Measurements from ENCODE around the gene MGST2. TPM values are rescaled to one million over a fixed set of nuclear protein-coding genes. Genes with fewer than 3 reads are reported as not detected.
"Not testable (repeated sequence)": the region's sequence is repeated elsewhere in the genome, so short reads cannot be mapped to it uniquely, and the experiment has no call there.

Gene MGST2
- polyA plus RNA-seq, 1 donor (not counting 4 experiments of a cell fraction or from before 2014, with no cell fraction given): 57.6 TPM

DNA sequence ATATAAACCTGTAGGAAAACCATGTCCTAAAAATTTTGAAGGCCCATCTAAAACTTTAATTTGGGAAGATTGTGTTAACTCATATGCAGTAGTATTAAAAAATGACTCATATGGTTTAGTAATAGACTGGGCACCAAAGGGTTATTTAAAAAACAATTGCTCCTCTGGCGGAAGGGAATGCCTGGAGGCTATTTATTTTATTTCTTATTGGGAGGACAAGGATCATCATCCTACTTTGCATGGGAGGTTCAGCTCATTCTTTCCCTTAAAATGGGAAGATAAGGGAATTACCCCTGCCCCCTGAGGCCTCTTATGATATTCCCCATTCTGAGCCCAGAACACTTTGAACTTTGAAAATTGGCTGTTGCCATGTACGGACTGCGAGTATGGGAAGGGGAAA lies 29.7 kb upstream of the MGST2 start:
- Histone ChIP-seq H3K4me1 (ENCODE audit: control insufficient read depth, extremely low read depth, insufficient read depth, low read length) (no peaks in the 10 kb centered on the region), H4K20me1 (ENCODE audit: control insufficient read depth, extremely low read depth, insufficient read depth, low read length) (no peaks in the 10 kb centered on the region), H3K27ac (ENCODE audit: control insufficient read depth, insufficient read depth, low read length) (no peak overlapping the region), H2AFZ (ENCODE audit: control insufficient read depth, low read length) (no peak overlapping the region), H3K79me2 (ENCODE audit: control insufficient read depth, insufficient read depth, low read length) (no peaks in the 10 kb centered on the region), H3K27me3 (ENCODE audit: control insufficient read depth, extremely low read depth, insufficient read depth, low read length) (peaks cover 3% of the 10 kb centered on the region), H3K4me3 (ENCODE audit: control insufficient read depth in 2 of 3, extremely low read depth in 1 of 3, insufficient read depth in 2 of 3, low read depth in 1 of 3, low read length in 3 of 3) (no peak overlapping the region), H3K9me3 (ENCODE audit: control insufficient read depth, low read depth, low read length) (no peaks in the 10 kb centered on the region), H3K4me2 (ENCODE audit: control insufficient read depth, extremely low read depth, insufficient read depth, low read depth, low read length) (no peak overlapping the region), H3K9ac (ENCODE audit: control insufficient read depth, extremely low read depth, insufficient read depth, low read length) (no peak overlapping the region), H3K36me3 (ENCODE audit: control insufficient read depth in 2 of 2, extremely low read depth in 1 of 2, insufficient read depth in 2 of 2, low read length in 2 of 2) (no peaks in the 10 kb centered on the region), H3K9me1 (ENCODE audit: control insufficient read depth, extremely low read depth, insufficient read depth, low read length) (no peaks in the 10 kb centered on the region)
- no peak for DNase-seq (ENCODE audit: low read depth, low spot score)
- FAIRE-seq: no peak
- dilution Hi-C loops (cut with MboI; ENCODE audit: extremely low pct_ligation_motif_present, low sequenced_read_pairs): no loop called here
- TF ChIP-seq EZH2 (IDR thresholded peaks at IDR 0.05; ENCODE audit: low read length): no peak
- TF ChIP-seq, protein P1, sequence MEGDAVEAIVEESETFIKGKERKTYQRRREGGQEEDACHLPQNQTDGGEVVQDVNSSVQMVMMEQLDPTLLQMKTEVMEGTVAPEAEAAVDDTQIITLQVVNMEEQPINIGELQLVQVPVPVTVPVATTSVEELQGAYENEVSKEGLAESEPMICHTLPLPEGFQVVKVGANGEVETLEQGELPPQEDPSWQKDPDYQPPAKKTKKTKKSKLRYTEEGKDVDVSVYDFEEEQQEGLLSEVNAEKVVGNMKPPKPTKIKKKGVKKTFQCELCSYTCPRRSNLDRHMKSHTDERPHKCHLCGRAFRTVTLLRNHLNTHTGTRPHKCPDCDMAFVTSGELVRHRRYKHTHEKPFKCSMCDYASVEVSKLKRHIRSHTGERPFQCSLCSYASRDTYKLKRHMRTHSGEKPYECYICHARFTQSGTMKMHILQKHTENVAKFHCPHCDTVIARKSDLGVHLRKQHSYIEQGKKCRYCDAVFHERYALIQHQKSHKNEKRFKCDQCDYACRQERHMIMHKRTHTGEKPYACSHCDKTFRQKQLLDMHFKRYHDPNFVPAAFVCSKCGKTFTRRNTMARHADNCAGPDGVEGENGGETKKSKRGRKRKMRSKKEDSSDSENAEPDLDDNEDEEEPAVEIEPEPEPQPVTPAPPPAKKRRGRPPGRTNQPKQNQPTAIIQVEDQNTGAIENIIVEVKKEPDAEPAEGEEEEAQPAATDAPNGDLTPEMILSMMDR (optimal IDR thresholded peaks at IDR 0.05 in 1 of 3, IDR thresholded peaks at IDR 0.05 in 1 of 3, conservative IDR thresholded peaks at IDR 0.05 in 1 of 3; ENCODE audit: extremely low read depth in 1 of 3, insufficient read depth in 2 of 3, low read length in 3 of 3): no peak

GRCh38 chr4:139638306-139638705 lies 27.3 kb upstream of the MGST2 start:
- H3K27me3 ChIP-seq (ENCODE audit: control insufficient read depth, extremely low read depth, insufficient read depth, low read length); H3K27ac ChIP-seq (ENCODE audit: control insufficient read depth, insufficient read depth, low read length); H3K36me3 ChIP-seq (ENCODE audit: control insufficient read depth in 2 of 2, extremely low read depth in 1 of 2, insufficient read depth in 2 of 2, low read length in 2 of 2); H3K9me3 ChIP-seq (ENCODE audit: control insufficient read depth, low read depth, low read length); DNase-seq (ENCODE audit: low read depth, low spot score); H3K4me3 ChIP-seq (ENCODE audit: control insufficient read depth in 2 of 3, extremely low read depth in 1 of 3, insufficient read depth in 2 of 3, low read depth in 1 of 3, low read length in 3 of 3); FAIRE-seq; H3K9ac ChIP-seq (ENCODE audit: control insufficient read depth, extremely low read depth, insufficient read depth, low read length); H3K4me1 ChIP-seq (ENCODE audit: control insufficient read depth, extremely low read depth, insufficient read depth, low read length); H3K9me1 ChIP-seq (ENCODE audit: control insufficient read depth, extremely low read depth, insufficient read depth, low read length); H3K79me2 ChIP-seq (ENCODE audit: control insufficient read depth, insufficient read depth, low read length); H3K4me2 ChIP-seq (ENCODE audit: control insufficient read depth, extremely low read depth, insufficient read depth, low read depth, low read length); H2AFZ ChIP-seq (ENCODE audit: control insufficient read depth, low read length); dilution Hi-C loops (cut with MboI; ENCODE audit: extremely low pct_ligation_motif_present, low sequenced_read_pairs); H4K20me1 ChIP-seq (ENCODE audit: control insufficient read depth, extremely low read depth, insufficient read depth, low read length): not testable (repeated sequence)

DNA sequence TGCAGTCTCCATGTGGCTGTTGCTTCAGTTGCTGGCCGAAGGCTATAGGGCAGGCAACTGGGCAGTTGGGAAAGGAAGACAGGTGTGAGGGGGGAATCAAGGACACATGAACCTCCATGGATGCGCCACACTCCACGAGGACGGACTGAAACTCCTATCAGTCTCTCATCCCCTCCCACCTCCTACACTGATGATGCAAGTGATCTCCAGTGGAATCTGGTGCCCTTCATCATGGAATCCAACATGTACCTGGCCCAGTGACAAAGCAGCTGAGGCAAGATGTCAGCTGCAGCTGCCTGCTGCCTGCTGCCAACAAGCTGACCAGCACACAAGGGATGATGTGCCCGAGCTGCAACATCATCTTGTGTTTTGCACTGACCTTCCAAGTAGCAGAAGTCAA lies 26.0 kb upstream of the MGST2 start:
- dilution Hi-C loops (cut with MboI; ENCODE audit: extremely low pct_ligation_motif_present, low sequenced_read_pairs): no loop called here
- FAIRE-seq: no peak
- H3K9ac ChIP-seq (ENCODE audit: control insufficient read depth, extremely low read depth, insufficient read depth, low read length): no peak overlapping the region
- H3K36me3 ChIP-seq (ENCODE audit: control insufficient read depth in 2 of 2, extremely low read depth in 1 of 2, insufficient read depth in 2 of 2, low read length in 2 of 2): no peaks in the 10 kb centered on the region
- no peak overlapping the region for H3K4me2 ChIP-seq (ENCODE audit: control insufficient read depth, extremely low read depth, insufficient read depth, low read depth, low read length)
- TF ChIP-seq, protein P1 (optimal IDR thresholded peaks at IDR 0.05 in 1 of 3, IDR thresholded peaks at IDR 0.05 in 1 of 3, conservative IDR thresholded peaks at IDR 0.05 in 1 of 3; ENCODE audit: extremely low read depth in 1 of 3, insufficient read depth in 2 of 3, low read length in 3 of 3): no peak
- TF ChIP-seq EZH2 (IDR thresholded peaks at IDR 0.05; ENCODE audit: low read length): no peak
- H3K79me2 ChIP-seq (ENCODE audit: control insufficient read depth, insufficient read depth, low read length): no peaks in the 10 kb centered on the region
- H3K27me3 ChIP-seq (ENCODE audit: control insufficient read depth, extremely low read depth, insufficient read depth, low read length): no peaks in the 10 kb centered on the region
- peaks cover 3% of the 10 kb centered on the region for H3K4me1 ChIP-seq (ENCODE audit: control insufficient read depth, extremely low read depth, insufficient read depth, low read length)
- H3K27ac ChIP-seq (ENCODE audit: control insufficient read depth, insufficient read depth, low read length): no peak overlapping the region
- H3K9me3 ChIP-seq (ENCODE audit: control insufficient read depth, low read depth, low read length): no peaks in the 10 kb centered on the region
- no peak overlapping the region for H3K4me3 ChIP-seq (ENCODE audit: control insufficient read depth in 2 of 3, extremely low read depth in 1 of 3, insufficient read depth in 2 of 3, low read depth in 1 of 3, low read length in 3 of 3)
- DNase-seq (ENCODE audit: low read depth, low spot score): no peak
- no peaks in the 10 kb centered on the region for H3K9me1 ChIP-seq (ENCODE audit: control insufficient read depth, extremely low read depth, insufficient read depth, low read length)
- no peaks in the 10 kb centered on the region for H4K20me1 ChIP-seq (ENCODE audit: control insufficient read depth, extremely low read depth, insufficient read depth, low read length)
- H2AFZ ChIP-seq (ENCODE audit: control insufficient read depth, low read length): no peak overlapping the region

Measured in keratinocyte (primary cell).